ENCODE results near the gene APOBEC2.

DNA sequence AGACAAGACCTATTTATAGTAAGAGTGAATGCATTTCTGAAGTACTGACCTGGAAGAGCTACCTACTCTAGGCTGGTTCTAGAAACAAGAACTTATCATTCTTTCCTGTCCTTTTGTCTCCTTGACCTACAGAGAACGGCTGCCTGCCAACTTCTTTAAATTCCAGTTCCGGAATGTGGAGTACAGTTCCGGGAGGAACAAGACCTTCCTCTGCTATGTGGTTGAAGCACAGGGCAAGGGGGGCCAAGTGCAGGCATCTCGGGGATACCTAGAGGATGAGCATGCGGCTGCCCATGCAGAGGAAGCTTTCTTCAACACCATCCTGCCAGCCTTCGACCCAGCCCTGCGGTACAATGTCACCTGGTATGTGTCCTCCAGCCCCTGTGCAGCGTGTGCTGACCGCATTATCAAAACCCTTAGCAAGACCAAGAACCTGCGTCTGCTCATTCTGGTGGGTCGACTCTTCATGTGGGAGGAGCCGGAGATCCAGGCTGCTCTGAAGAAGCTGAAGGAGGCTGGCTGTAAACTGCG lies 8.3 kb downstream of the APOBEC2 start:
- no peak for TF ChIP-seq ZC3H11A (IDR thresholded peaks at IDR 0.05; ENCODE audit: low read depth, low read length)
- TF ChIP-seq FOXJ3 (CRISPR knock-in tag; IDR thresholded peaks at IDR 0.05) = no peak

Measured in K562 (cell line).